ENCODE results near the gene RFFL. TPM values are rescaled to one million over a fixed set of nuclear protein-coding genes. Genes with fewer than 3 reads are reported as not detected.
"Not testable (repeated sequence)": the region's sequence is repeated elsewhere in the genome, so short reads cannot be mapped to it uniquely, and the experiment has no call there.

The RFFL gene
- total and polyA plus RNA-seq, 8 donors: 19.6 to 42.0 (median 22.2) TPM

DNA sequence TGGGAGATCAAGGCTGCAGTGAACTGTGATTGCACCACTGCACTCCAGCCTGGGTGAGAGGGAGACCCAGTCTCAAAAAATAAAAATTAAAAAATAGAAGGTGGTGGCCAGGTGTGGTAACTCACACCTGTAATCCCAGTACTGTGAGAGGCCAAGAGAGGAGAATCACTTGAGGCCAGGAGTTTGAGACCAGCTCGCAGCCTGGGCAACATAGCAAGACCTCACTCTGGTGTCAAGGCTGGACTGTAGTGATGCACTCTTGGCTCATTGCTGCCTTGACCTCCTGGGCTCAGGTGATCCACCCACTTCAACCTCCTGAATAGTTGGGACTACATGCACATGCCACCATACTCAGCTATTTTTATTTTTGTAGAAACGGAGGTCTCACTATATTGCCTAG is 13.3 kb downstream of the RFFL start:
- DNase-seq (no peak), ATAC-seq (no peak)
- Histone ChIP-seq H3K27me3 (no peaks in the 10 kb centered on the region), H3K9me3 (no peaks in the 10 kb centered on the region), H3K4me3 (no peak overlapping the region), H3K4me1 (peaks cover 20 to 49% of the 10 kb centered on the region in 2 donors), H3K27ac (peak overlapping the region in 1 of 2 donors; percentile 89), H3K36me3 (no peaks in the 10 kb centered on the region)
- intact Hi-C loops (cut with DNase I): no loop called here
- TF ChIP-seq, protein P1, sequence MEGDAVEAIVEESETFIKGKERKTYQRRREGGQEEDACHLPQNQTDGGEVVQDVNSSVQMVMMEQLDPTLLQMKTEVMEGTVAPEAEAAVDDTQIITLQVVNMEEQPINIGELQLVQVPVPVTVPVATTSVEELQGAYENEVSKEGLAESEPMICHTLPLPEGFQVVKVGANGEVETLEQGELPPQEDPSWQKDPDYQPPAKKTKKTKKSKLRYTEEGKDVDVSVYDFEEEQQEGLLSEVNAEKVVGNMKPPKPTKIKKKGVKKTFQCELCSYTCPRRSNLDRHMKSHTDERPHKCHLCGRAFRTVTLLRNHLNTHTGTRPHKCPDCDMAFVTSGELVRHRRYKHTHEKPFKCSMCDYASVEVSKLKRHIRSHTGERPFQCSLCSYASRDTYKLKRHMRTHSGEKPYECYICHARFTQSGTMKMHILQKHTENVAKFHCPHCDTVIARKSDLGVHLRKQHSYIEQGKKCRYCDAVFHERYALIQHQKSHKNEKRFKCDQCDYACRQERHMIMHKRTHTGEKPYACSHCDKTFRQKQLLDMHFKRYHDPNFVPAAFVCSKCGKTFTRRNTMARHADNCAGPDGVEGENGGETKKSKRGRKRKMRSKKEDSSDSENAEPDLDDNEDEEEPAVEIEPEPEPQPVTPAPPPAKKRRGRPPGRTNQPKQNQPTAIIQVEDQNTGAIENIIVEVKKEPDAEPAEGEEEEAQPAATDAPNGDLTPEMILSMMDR (IDR thresholded peaks at IDR 0.05): no peak

DNA sequence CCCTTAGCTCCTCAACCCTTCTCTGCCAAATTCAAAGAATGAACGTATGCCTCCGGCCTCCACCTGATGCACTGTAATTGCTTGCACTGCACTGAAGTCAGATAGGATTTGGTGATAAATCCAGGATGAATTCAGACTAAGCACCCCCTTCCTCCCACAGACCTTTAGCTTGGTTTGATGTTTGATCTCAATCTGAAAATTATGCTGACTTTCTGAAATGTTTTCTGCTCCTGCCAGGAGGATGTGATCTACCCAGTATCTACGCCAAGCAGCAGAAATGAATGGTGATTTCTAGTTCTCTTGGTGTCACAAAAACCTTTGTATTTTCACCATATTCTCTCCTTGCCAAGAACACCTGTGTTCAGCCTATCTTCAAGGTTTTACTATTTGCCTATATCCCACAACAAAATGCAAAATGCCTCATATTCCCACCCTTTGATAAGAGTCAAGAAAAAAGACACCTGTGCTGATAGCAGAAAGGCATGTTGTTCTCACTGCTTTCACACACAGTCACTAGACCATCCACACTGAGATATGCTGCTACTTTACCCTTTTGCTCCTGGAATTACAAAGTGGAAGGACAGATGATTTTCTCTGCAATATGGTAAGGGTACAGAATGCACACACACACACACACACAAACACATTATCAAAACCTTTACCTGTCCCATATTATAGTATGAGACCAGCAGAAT is 14.7 kb downstream of the RFFL start:
- Histone ChIP-seq H3K4me1 (peaks cover 20 to 50% of the 10 kb centered on the region in 2 donors), H3K27me3 (no peaks in the 10 kb centered on the region), H3K27ac (no peak overlapping the region), H3K9me3 (no peaks in the 10 kb centered on the region), H3K36me3 (no peaks in the 10 kb centered on the region), H3K4me3 (no peak overlapping the region)
- TF ChIP-seq, protein P1 (IDR thresholded peaks at IDR 0.05): no peak
- ATAC-seq (no peak), DNase-seq (no peak)
- intact Hi-C loops (cut with DNase I): no loop called here

DNA sequence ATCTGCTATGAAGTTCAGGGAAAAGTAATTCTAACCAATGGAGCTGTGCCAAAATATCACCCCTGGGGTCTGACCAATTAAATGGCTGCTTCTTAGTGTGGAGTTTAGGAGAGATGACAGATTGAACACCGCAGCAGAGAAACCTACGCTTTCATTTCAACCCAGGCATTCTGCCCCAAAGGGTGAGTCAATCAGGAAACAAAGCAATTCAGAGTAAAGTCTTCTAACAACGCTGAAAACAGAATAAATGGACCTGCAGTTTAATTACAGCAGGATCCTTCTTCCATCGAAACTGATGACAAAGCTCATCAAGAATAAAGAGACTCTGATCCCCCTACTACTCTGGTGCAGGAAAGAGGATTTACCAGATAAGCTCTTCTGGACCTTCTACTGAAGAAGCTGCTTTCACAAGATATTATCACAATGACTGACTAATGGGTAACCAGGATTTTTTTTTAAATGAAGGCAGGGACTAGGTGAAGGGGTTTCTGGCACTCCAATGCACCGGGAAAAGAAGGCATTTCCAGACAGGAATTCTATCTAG is 16.7 kb downstream of the RFFL start:
- Histone ChIP-seq H3K36me3 (no peaks in the 10 kb centered on the region), H3K9me3 (no peaks in the 10 kb centered on the region), H3K4me3 (no peak overlapping the region), H3K27me3 (no peaks in the 10 kb centered on the region), H3K4me1 (peaks cover 12 to 35% of the 10 kb centered on the region in 2 donors), H3K27ac (no peak overlapping the region)
- intact Hi-C loops (cut with DNase I): no loop called here
- ATAC-seq: no peak
- DNase-seq: no peak
- TF ChIP-seq, protein P1 (IDR thresholded peaks at IDR 0.05): no peak

DNA sequence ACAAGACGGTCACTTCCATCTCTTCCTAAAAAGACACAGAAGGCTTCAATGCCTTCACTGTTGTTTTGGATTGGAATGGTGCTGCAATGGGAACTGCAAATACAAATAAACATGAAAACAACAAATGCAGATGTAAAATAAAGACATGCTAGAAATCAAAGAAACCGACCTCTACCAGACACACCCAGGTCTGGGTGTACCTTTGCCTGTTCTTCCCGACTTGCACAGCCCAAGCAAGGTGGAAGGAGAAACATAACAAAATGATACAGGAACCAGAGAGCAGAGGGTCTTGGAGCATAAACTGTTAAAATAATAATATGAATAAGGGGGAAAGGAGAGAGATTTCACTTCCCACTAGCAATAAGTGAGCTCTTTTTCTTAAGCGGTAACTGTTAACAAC is 17.3 kb downstream of the RFFL start:
- TF ChIP-seq, protein P1 (IDR thresholded peaks at IDR 0.05): no peak
- Histone ChIP-seq H3K27me3 (no peaks in the 10 kb centered on the region), H3K4me1 (peaks cover 6 to 29% of the 10 kb centered on the region in 2 donors), H3K9me3 (no peaks in the 10 kb centered on the region), H3K36me3 (no peaks in the 10 kb centered on the region), H3K27ac (no peak overlapping the region), H3K4me3 (no peak overlapping the region)
- no peak for ATAC-seq
- intact Hi-C loops (cut with DNase I): no loop called here
- no peak for DNase-seq

DNA sequence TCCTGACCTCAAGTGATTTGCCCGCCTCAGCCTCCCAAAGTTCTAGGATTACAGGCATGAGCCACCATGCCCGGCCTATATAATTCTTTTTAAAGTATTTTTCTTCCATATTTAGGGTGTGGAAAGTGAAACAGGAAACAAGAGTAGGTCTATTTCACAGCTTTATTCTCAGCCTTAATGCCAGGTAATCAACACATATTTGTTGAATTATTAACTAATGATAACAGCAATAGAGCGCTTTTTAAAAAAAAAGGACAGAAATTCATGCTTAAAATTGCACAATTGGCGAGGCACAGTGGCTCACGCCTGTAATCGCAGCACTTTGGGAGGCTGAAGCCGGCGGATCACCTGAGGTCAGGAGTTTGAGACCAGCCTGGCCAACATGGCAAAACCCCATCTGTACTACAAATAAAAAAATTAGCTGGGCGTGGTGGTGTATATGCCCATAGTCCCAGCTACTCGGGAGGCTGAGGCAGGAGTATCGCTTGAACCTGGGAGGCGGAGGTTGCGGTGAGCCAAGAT is 18.0 kb downstream of the RFFL start:
- DNase-seq; H3K4me3 ChIP-seq; H3K36me3 ChIP-seq; H3K27me3 ChIP-seq; ATAC-seq; intact Hi-C loops (cut with DNase I); H3K27ac ChIP-seq; H3K9me3 ChIP-seq: not testable (repeated sequence)
- H3K4me1 ChIP-seq: peaks cover 0 to 22% of the 10 kb centered on the region in 2 donors
